GM23338 (cell line): ENCODE data around the gene GSTA5. TPM values are rescaled to one million over a fixed set of nuclear protein-coding genes. Genes with fewer than 3 reads are reported as not detected.
"Not testable (repeated sequence)": the region's sequence is repeated elsewhere in the genome, so short reads cannot be mapped to it uniquely, and the experiment has no call there.

Source experiments
- ATAC-seq: fragments of 200-7000 bp; cut with Tn5 transposase; 3 replicates; pipeline ENCODE4 v1.9.1; 2020
- DNase-seq: peaks from one replicate; pipeline ENCODE4 v3.0.0-alpha.2; 2015; ENCODE audit warnings: low spot score
- H2AFZ ChIP-seq: fragments of 200-600 bp; sonication (generic); 2 replicates; pipeline ENCODE4 v1.8.0; 2016; ENCODE audit warnings: antibody characterized with exemption, mild to moderate bottlenecking, moderate library complexity
- H3F3A ChIP-seq: fragments of 200-600 bp; sonication (generic); replicated peaks from 2 replicates; pipeline ENCODE4 v1.8.0; 2017; ENCODE audit warnings: antibody characterized with exemption, mixed run types, low read depth
- H3K27ac ChIP-seq: fragments of 200-600 bp; sonication (generic); 2 replicates; pipeline ENCODE4 v1.6.1; 2016; ENCODE audit warnings: low read depth
- H3K27me3 ChIP-seq: fragments of 200-600 bp; sonication (generic); 2 replicates; pipeline ENCODE4 v1.8.0; 2016; ENCODE audit warnings: mild to moderate bottlenecking, mixed run types, moderate library complexity; ENCODE audit not compliant: insufficient read depth
- H3K36me3 ChIP-seq: fragments of 200-600 bp; sonication (generic); 2 replicates; pipeline ENCODE4 v1.8.0; 2016; ENCODE audit warnings: mild to moderate bottlenecking; ENCODE audit not compliant: insufficient read depth
- H3K4me1 ChIP-seq: fragments of 200-600 bp; sonication (generic); 2 replicates; pipeline ENCODE4 v1.8.0; 2016; ENCODE audit warnings: mild to moderate bottlenecking, moderate library complexity; ENCODE audit not compliant: insufficient read depth
- H3K4me2 ChIP-seq: fragments of 200-600 bp; sonication (generic); 2 replicates; pipeline ENCODE4 v1.7.1; 2017; ENCODE audit warnings: mixed run types
- H3K4me3 ChIP-seq: fragments of 200-600 bp; sonication (generic); 2 replicates; pipeline ENCODE4 v1.6.1; 2016; ENCODE audit warnings: mixed run types
- H3K79me2 ChIP-seq: fragments of 200-600 bp; sonication (generic); replicated peaks from 2 replicates; pipeline ENCODE4 v1.8.0; 2017; ENCODE audit warnings: mild to moderate bottlenecking; ENCODE audit not compliant: insufficient read depth
- H3K9me2 ChIP-seq: fragments of 200-600 bp; sonication (generic); 2 replicates; pipeline ENCODE4 v1.8.0; 2017; ENCODE audit not compliant: insufficient read depth
- H4K20me1 ChIP-seq: fragments of 200-600 bp; sonication (generic); replicated peaks from 2 replicates; pipeline ENCODE4 v1.8.0; 2017; ENCODE audit warnings: mild to moderate bottlenecking; ENCODE audit not compliant: insufficient read depth
- H3K27ac Mint-ChIP-seq: 2 replicates; pipeline ENCODE4 v1.8.0; 2020; ENCODE audit warnings: inconsistent platforms, mild to moderate bottlenecking, moderate library complexity, mixed read lengths
- H3K27me3 Mint-ChIP-seq: 3 replicates; pipeline ENCODE4 v1.8.0; 2022; ENCODE audit warnings: low read depth, mild to moderate bottlenecking, moderate library complexity, mixed read lengths, inconsistent platforms; ENCODE audit not compliant: insufficient read depth, poor library complexity
- H3K36me3 Mint-ChIP-seq: 3 replicates; pipeline ENCODE4 v1.8.0; 2021; ENCODE audit warnings: low read depth, mild to moderate bottlenecking, inconsistent platforms, moderate library complexity, mixed read lengths
- H3K4me1 Mint-ChIP-seq: 3 replicates; pipeline ENCODE4 v1.8.0; 2020; ENCODE audit warnings: mild to moderate bottlenecking, inconsistent platforms, mixed read lengths
- H3K4me3 Mint-ChIP-seq: 3 replicates; pipeline ENCODE4 v1.8.0; 2021; ENCODE audit warnings: moderate library complexity, mild to moderate bottlenecking, inconsistent platforms, mixed read lengths
- H3K9me3 Mint-ChIP-seq: 3 replicates; pipeline ENCODE4 v1.8.0; 2020; ENCODE audit warnings: moderate library complexity, mild to moderate bottlenecking, inconsistent platforms, mixed read lengths
- EZH2phosphoT487 ChIP-seq: fragments of 200-600 bp; sonication (generic); IDR thresholded peaks from one replicate; pipeline ENCODE4 v1.8.1; 2018; ENCODE audit warnings: antibody characterized with exemption; ENCODE audit not compliant: unreplicated experiment
- JUNB ChIP-seq: IDR thresholded peaks from one replicate; pipeline ENCODE4 v1.6.1; 2016; ENCODE audit warnings: antibody characterized with exemption; ENCODE audit not compliant: unreplicated experiment
- POLR2AphosphoS5 ChIP-seq: IDR thresholded peaks from 2 replicates; pipeline ENCODE4 v1.6.1; 2016; ENCODE audit warnings: antibody characterized with exemption, low read depth
- REST ChIP-seq: IDR thresholded peaks from one replicate; pipeline ENCODE4 v1.6.1; 2018; ENCODE audit warnings: antibody characterized with exemption; ENCODE audit not compliant: unreplicated experiment
- STAT1 ChIP-seq: IDR thresholded peaks from one replicate; pipeline ENCODE4 v1.6.1; 2016; ENCODE audit warnings: antibody characterized with exemption; ENCODE audit not compliant: unreplicated experiment
- ZNF114 ChIP-seq: fragments of 250-450 bp; sonication (Bioruptor Pico); IDR thresholded peaks from 2 replicates; pipeline ENCODE4 v1.5.0; 2020; ENCODE audit warnings: mild to moderate bottlenecking, moderate library complexity
- polyA plus RNA-seq: library from polyadenylated mRNA; unstranded; fragments of >200 nt; fragmentation: Nextera tagmentation; extraction: Ambion mirVana; gene quantifications from 2 replicates; pipeline ENCODE4 v1.2.1, GENCODE V29; 2016
- total RNA-seq: library from RNA; depleted of rRNA; stranded (reverse); fragments of >200 nt; shearing (Covaris generic); gene quantifications from 2 replicates; pipeline ENCODE4 v1.2.3, GENCODE V29; 2014

GSTA5 gene
- total and polyA plus RNA-seq, 2 experiments from 2014 or later: not detected

GRCh38 chr6:52829046-52829817 lies 11.4 kb downstream of the GSTA5 start:
- Mint-ChIP-seq H3K27me3 (peaks cover 2% of the 10 kb centered on the region), H3K4me3 (no peak overlapping the region), H3K27ac (no peak overlapping the region), H3K9me3 (peaks cover 40% of the 10 kb centered on the region), H3K4me1 (no peaks in the 10 kb centered on the region), H3K36me3 (peaks cover 8% of the 10 kb centered on the region)
- ATAC-seq (no peak), DNase-seq (no peak)
- Histone ChIP-seq H3K27me3 (no peaks in the 10 kb centered on the region), H3K4me2 (no peak overlapping the region), H3K36me3 (no peaks in the 10 kb centered on the region), H3K27ac (no peak overlapping the region), H3F3A (no peaks in the 10 kb centered on the region), H3K4me1 (no peaks in the 10 kb centered on the region), H2AFZ (no peak overlapping the region), H4K20me1 (no peaks in the 10 kb centered on the region), H3K9me2 (no peaks in the 10 kb centered on the region), H3K79me2 (no peaks in the 10 kb centered on the region), H3K4me3 (no peak overlapping the region)
- TF ChIP-seq POLR2AphosphoS5 (no peak), STAT1 (no peak)

- H3K4me2 ChIP-seq, H3K4me1 Mint-ChIP-seq, H3K27me3 Mint-ChIP-seq, H3K27me3 ChIP-seq, H3K4me3 Mint-ChIP-seq, H3K36me3 Mint-ChIP-seq, H2AFZ ChIP-seq, H3K79me2 ChIP-seq, H3K9me2 ChIP-seq, H3K27ac Mint-ChIP-seq, H3K4me3 ChIP-seq, H3K27ac ChIP-seq, H3F3A ChIP-seq, H4K20me1 ChIP-seq, DNase-seq, H3K36me3 ChIP-seq, ATAC-seq, H3K4me1 ChIP-seq: not testable (repeated sequence)
- H3K9me3 Mint-ChIP-seq: peaks cover 41% of the 10 kb centered on the region
Observed at GRCh38 chr6:52828621-52829020, 12.0 kb downstream of the GSTA5 start.

- H3K4me1 Mint-ChIP-seq, H3K4me2 ChIP-seq, H3K4me3 ChIP-seq, ATAC-seq, H3K27ac ChIP-seq, H3K36me3 ChIP-seq, H3K27me3 Mint-ChIP-seq, H3K36me3 Mint-ChIP-seq, H3K9me2 ChIP-seq, H3K27ac Mint-ChIP-seq, H3K4me3 Mint-ChIP-seq, H3K79me2 ChIP-seq, DNase-seq, H3K27me3 ChIP-seq, H3K4me1 ChIP-seq, H3F3A ChIP-seq, H2AFZ ChIP-seq, H4K20me1 ChIP-seq: not testable (repeated sequence)
- H3K9me3 Mint-ChIP-seq: peaks cover 51% of the 10 kb centered on the region
Observed at GRCh38 chr6:52827073-52827783, 13.4 kb downstream of the GSTA5 start.

- H3K4me3 ChIP-seq: no peak overlapping the region
- no peak overlapping the region for H3K27ac Mint-ChIP-seq
- no peaks in the 10 kb centered on the region for H3K79me2 ChIP-seq
- H3K4me3 Mint-ChIP-seq: no peak overlapping the region
- DNase-seq: no peak
- ATAC-seq: no peak
- no peaks in the 10 kb centered on the region for H3K27me3 Mint-ChIP-seq
- no peak overlapping the region for H2AFZ ChIP-seq
- no peaks in the 10 kb centered on the region for H3F3A ChIP-seq
- H3K4me2 ChIP-seq: no peak overlapping the region
- no peaks in the 10 kb centered on the region for H4K20me1 ChIP-seq
- H3K36me3 ChIP-seq: no peaks in the 10 kb centered on the region
- H3K36me3 Mint-ChIP-seq: peaks cover 8% of the 10 kb centered on the region
- no peaks in the 10 kb centered on the region for H3K4me1 ChIP-seq
- H3K27ac ChIP-seq: no peak overlapping the region
- peaks cover 54% of the 10 kb centered on the region for H3K9me3 Mint-ChIP-seq
- no peaks in the 10 kb centered on the region for H3K27me3 ChIP-seq
- H3K9me2 ChIP-seq: no peaks in the 10 kb centered on the region
- no peaks in the 10 kb centered on the region for H3K4me1 Mint-ChIP-seq
- TF ChIP-seq POLR2AphosphoS5 (no peak), EZH2phosphoT487 (no peak), JUNB (no peak), ZNF114 (CRISPR knock-in tag) (no peak), REST (no peak), STAT1 (no peak)
Observed at GRCh38 chr6:52826513-52826912, 14.1 kb downstream of the GSTA5 start.
